HepG2 (cell line): ENCODE data around the gene EIF3J. TPM values are rescaled to one million over a fixed set of nuclear protein-coding genes. Genes with fewer than 3 reads are reported as not detected.

Experiments used
- ATAC-seq: fragments of 200-7000 bp; cut with Tn5 transposase; 3 replicates; pipeline ENCODE4 v1.9.1; 2020; ENCODE audit warnings: mild to moderate bottlenecking, moderate library complexity
- BruUV-seq: library from RNA; stranded (reverse); fragments of 400-500 nt; replicated peaks from 2 replicates; lab custom pipeline; 2021; lab: Mats Ljungman, UMichigan
- CTCF ChIA-PET: fragments of 300-600 bp; formaldehyde crosslinking; extraction: SDS; loops from one replicate; lab custom pipeline; 2021; ENCODE audit warnings: low total read pairs, inconsistent platforms, low intra/inter-chr PET ratio; lab: Yijun Ruan, JAX
- POLR2A ChIA-PET: fragments of 350-600 bp; sonication (Branson Sonifier 250); formaldehyde crosslinking; loops from one replicate; lab custom pipeline; 2020; ENCODE audit warnings: antibody characterized with exemption, inconsistent platforms; lab: Yijun Ruan, JAX
- DNase-seq: peaks from one replicate; pipeline ENCODE4 v3.0.0-alpha.2; 2015; ENCODE audit warnings: low spot score
- FAIRE-seq: peaks from 3 replicates; lab custom pipeline; 2011; peaks lifted over from hg19 to GRCh38; lab: Jason Lieb, UNC
- H2AFZ ChIP-seq: one replicate; pipeline ENCODE4 v1.6.1; 2011; ENCODE audit warnings: low read length, inconsistent platforms
- H3K27ac ChIP-seq: fragments of 300-600 bp; 3 replicates; pipeline ENCODE4 v1.8.0; 2011; ENCODE audit warnings: mixed run types, mild to moderate bottlenecking, mixed read lengths, low read length, inconsistent platforms; ENCODE audit not compliant: insufficient read depth; ENCODE audit errors: extremely low read length
- H3K27me3 ChIP-seq, 2 experiments: fragments of 200-600 bp in 1 of 2; 2 replicates in 1 of 2; 3 replicates in 1 of 2; pipeline versions ENCODE4 v1.6.0 to v1.8.0; 2011; ENCODE audit warnings: low read length in 2 of 2, mild to moderate bottlenecking in 2 of 2, moderate library complexity in 2 of 2, inconsistent platforms in 1 of 2; ENCODE audit not compliant: insufficient read depth in 2 of 2, control insufficient read depth in 1 of 2
- H3K36me3 ChIP-seq, 2 experiments: fragments of 200-600 bp in 1 of 2; replicated peaks in 1 of 2; 2 replicates in 1 of 2; 3 replicates in 1 of 2; pipeline versions ENCODE4 v1.5.1 to v1.8.0; 2011; ENCODE audit warnings: low read length in 2 of 2, inconsistent platforms in 1 of 2; ENCODE audit not compliant: insufficient read depth in 2 of 2, control insufficient read depth in 1 of 2
- H3K4me1 ChIP-seq: 2 replicates; pipeline ENCODE4 v1.5.1; 2012; ENCODE audit warnings: low read length, inconsistent platforms; ENCODE audit not compliant: insufficient read depth
- H3K4me2 ChIP-seq: 2 replicates; pipeline ENCODE4 v1.6.0; 2011; ENCODE audit warnings: low read depth, low read length, inconsistent platforms
- H3K4me3 ChIP-seq, 3 experiments: fragments of 200-600 bp in 1 of 3; sonication (generic), shearing (Covaris generic) in 1 of 3; replicated peaks in 1 of 3; 2 replicates each; pipeline ENCODE4 v1.5.1; 2011 to 2016; ENCODE audit warnings: low read length in 3 of 3, inconsistent platforms in 2 of 3, low read depth in 2 of 3, mild to moderate bottlenecking in 2 of 3, control low read depth in 1 of 3, mixed read lengths in 1 of 3; ENCODE audit not compliant: insufficient read depth in 1 of 3
- H3K79me2 ChIP-seq: one replicate; pipeline ENCODE4 v1.6.1; 2011; ENCODE audit warnings: low read length, inconsistent platforms; ENCODE audit not compliant: insufficient read depth
- H3K9ac ChIP-seq: 2 replicates; pipeline ENCODE4 v1.6.0; 2011; ENCODE audit warnings: mild to moderate bottlenecking, low read depth, low read length, inconsistent platforms; ENCODE audit not compliant: insufficient read depth
- H3K9me3 ChIP-seq: 2 replicates; pipeline ENCODE4 v1.5.1; 2012; ENCODE audit warnings: mild to moderate bottlenecking, low read length
- H4K20me1 ChIP-seq: 2 replicates; pipeline ENCODE4 v1.6.0; 2011; ENCODE audit warnings: inconsistent platforms, mild to moderate bottlenecking, low read length, moderate library complexity; ENCODE audit not compliant: insufficient read depth
- CREB1 ChIP-seq, 2 experiments: fragments of 450-650 bp in 1 of 2; IDR thresholded peaks; 2 replicates each; pipeline ENCODE4 v1.6.1; 2016 to 2017; ENCODE audit warnings: control low read depth in 1 of 2, mild to moderate bottlenecking in 1 of 2, missing compliant biosample characterization in 1 of 2, missing genetic modification characterization in 1 of 2
- HNF1B ChIP-seq: sonication (generic); formaldehyde crosslinking; IDR thresholded peaks from 2 replicates; pipeline ENCODE4 v1.5.1; 2020; ENCODE audit warnings: mild to moderate bottlenecking, moderate library complexity, missing genetic modification reagents
- RARG ChIP-seq: sonication (generic); formaldehyde crosslinking; IDR thresholded peaks from 2 replicates; pipeline ENCODE4 v1.4.0; 2020; ENCODE audit warnings: low read depth, mild to moderate bottlenecking, missing genetic modification reagents
- SAFB2 ChIP-seq: sonication (generic); formaldehyde crosslinking; IDR thresholded peaks from 2 replicates; pipeline ENCODE4 v1.5.1; 2020; ENCODE audit warnings: missing genetic modification reagents, low read depth, mild to moderate bottlenecking, borderline replicate concordance
- SETDB1 ChIP-seq: sonication (generic); formaldehyde crosslinking; IDR thresholded peaks from 2 replicates; pipeline ENCODE4 v1.5.1; 2020; ENCODE audit warnings: missing genetic modification reagents, mild to moderate bottlenecking, borderline replicate concordance
- SIX1 ChIP-seq: sonication (generic); formaldehyde crosslinking; IDR thresholded peaks from 2 replicates; pipeline ENCODE4 v1.4.0; 2020; ENCODE audit warnings: missing genetic modification reagents, borderline replicate concordance
- ZNF496 ChIP-seq: sonication (generic); formaldehyde crosslinking; IDR thresholded peaks from 2 replicates; pipeline ENCODE4 v1.8.1; 2023; ENCODE audit warnings: mild to moderate bottlenecking, moderate library complexity, missing genetic modification reagents; ENCODE audit not compliant: insufficient replicate concordance
- ZNF574 ChIP-seq: sonication (generic); formaldehyde crosslinking; IDR thresholded peaks from 2 replicates; pipeline ENCODE4 v1.4.0; 2020; ENCODE audit warnings: missing genetic modification reagents
- ZNF83 ChIP-seq: sonication (generic); formaldehyde crosslinking; IDR thresholded peaks from 2 replicates; pipeline ENCODE4 v1.4.0; 2020; ENCODE audit warnings: missing genetic modification reagents, mild to moderate bottlenecking, borderline replicate concordance
- WGBS: methylation state at CpG from one replicate; pipeline ENCODE4 v1.1.6; 2017; ENCODE audit warnings: low lambda C conversion rate; 5-methylcytosine and 5-hydroxymethylcytosine counted together
- in situ Hi-C: cut with HindIII; loops from 2 replicates; pipeline ENCODE4 v1.10.0; 2017; ENCODE audit warnings: low pct_unique_long_range_greater_than_20kb; ENCODE audit not compliant: extremely low pct_ligation_motif_present
- intact Hi-C: fragments of 100-400 bp; cut with micrococcal nuclease; formaldehyde crosslinking; loops from one replicate; pipeline ENCODE4 v1.10.0; 2022; ENCODE audit not compliant: unreplicated experiment
- polyA plus RNA-seq, 8 experiments: library from polyadenylated mRNA; depleted of rRNA in 3 of 8; stranded (reverse) in 7 of 8; unstranded in 1 of 8; fragments of >200 nt; fragmentation: Illumina TruSeq in 4 of 8; extraction: Trizol in 4 of 8; gene quantifications; 2 replicates each; pipeline versions ENCODE4 v1.2.1 to v1.2.3, GENCODE V29; 2011 to 2016; ENCODE audit warnings: low read depth in 4 of 8, missing spikeins in 1 of 8, mixed read lengths in 1 of 8; ENCODE audit not compliant: insufficient read depth in 1 of 8
- total RNA-seq, 5 experiments: library from RNA; depleted of rRNA; stranded (reverse); fragments of >200 nt; fragmentation: Illumina TruSeq; extraction: Trizol; gene quantifications; 2 replicates each; pipeline ENCODE4 v1.2.3, GENCODE V29; 2016; ENCODE audit warnings: low read depth in 1 of 5
- TF ChIP-seq, protein P1 (sequence below): sonication (generic); formaldehyde crosslinking; IDR thresholded peaks from 2 replicates; pipeline ENCODE4 v1.5.0; 2020; ENCODE audit warnings: mild to moderate bottlenecking, missing genetic modification reagents
- TF ChIP-seq, protein P2 (sequence below): IDR thresholded peaks from 2 replicates; pipeline ENCODE4 v1.6.1; 2016; ENCODE audit warnings: low read depth
- TF ChIP-seq, protein P3 (sequence below): sonication (generic); formaldehyde crosslinking; IDR thresholded peaks from 2 replicates; pipeline ENCODE4 v1.5.0; 2020; ENCODE audit warnings: missing genetic modification reagents, mild to moderate bottlenecking, borderline replicate concordance
- TF ChIP-seq, protein P4 (sequence below): sonication (generic); formaldehyde crosslinking; IDR thresholded peaks from 2 replicates; pipeline ENCODE4 v1.4.0; 2020; ENCODE audit warnings: missing genetic modification reagents

The EIF3J gene
- total and polyA plus RNA-seq, 2 of the 13 experiments (the other 11 are each of a cell fraction or from before 2014, with no cell fraction given) = 51.7 to 69.2 TPM

DNA sequence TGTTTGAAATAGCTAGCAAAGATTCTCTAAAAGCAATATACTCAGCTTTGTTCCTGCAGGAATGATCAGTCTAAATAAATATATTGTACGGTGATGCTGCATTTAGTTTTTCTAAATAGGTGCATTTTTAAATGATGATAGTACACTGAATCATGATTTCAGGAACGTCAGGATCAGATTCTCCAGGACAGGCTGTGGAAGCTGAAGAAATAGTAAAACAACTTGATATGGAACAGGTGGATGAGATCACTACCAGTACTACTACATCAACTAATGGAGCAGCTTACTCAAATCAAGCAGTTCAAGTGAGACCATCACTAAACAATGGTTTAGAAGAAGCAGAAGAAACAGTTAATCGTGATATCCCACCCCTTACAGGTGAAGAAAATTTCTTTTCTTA lies 46.3 kb upstream of the EIF3J start (continued):
- TF ChIP-seq, protein P1, sequence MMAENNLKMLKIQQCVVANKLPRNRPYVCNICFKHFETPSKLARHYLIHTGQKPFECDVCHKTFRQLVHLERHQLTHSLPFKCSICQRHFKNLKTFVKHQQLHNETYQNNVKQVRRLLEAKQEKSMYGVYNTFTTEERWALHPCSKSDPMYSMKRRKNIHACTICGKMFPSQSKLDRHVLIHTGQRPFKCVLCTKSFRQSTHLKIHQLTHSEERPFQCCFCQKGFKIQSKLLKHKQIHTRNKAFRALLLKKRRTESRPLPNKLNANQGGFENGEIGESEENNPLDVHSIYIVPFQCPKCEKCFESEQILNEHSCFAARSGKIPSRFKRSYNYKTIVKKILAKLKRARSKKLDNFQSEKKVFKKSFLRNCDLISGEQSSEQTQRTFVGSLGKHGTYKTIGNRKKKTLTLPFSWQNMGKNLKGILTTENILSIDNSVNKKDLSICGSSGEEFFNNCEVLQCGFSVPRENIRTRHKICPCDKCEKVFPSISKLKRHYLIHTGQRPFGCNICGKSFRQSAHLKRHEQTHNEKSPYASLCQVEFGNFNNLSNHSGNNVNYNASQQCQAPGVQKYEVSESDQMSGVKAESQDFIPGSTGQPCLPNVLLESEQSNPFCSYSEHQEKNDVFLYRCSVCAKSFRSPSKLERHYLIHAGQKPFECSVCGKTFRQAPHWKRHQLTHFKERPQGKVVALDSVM (CRISPR knock-in tag) = no peak
- TF ChIP-seq SIX1 (CRISPR knock-in tag) (no peak), ZNF496 (CRISPR knock-in tag) (no peak), HNF1B (CRISPR knock-in tag) (no peak)

- Histone ChIP-seq H3K27ac (no peak overlapping the region), H4K20me1 (no peaks in the 10 kb centered on the region), H3K36me3 (peaks cover 13 to 51% of the 10 kb centered on the region in 2 experiments), H3K9ac (no peak overlapping the region), H3K79me2 (no peaks in the 10 kb centered on the region), H3K9me3 (no peaks in the 10 kb centered on the region), H3K4me1 (no peaks in the 10 kb centered on the region), H3K4me2 (no peak overlapping the region), H3K27me3 (no peaks in the 10 kb centered on the region), H3K4me3 (no peak overlapping the region), H2AFZ (no peak overlapping the region)
- ChIA-PET POLR2A (no interaction called here), CTCF (no interaction called here)
- 98% methylated on average over 7 of the region's 7 CpGs for WGBS
- in situ Hi-C loops (no loop called here), intact Hi-C loops (no loop called here)
- FAIRE-seq (no peak), ATAC-seq (no peak), DNase-seq (no peak)
- no TSS peak for BruUV-seq
- TF ChIP-seq RARG (CRISPR knock-in tag) (no peak), ZNF574 (no peak), SETDB1 (CRISPR knock-in tag) (no peak), CREB1 (IDR thresholded peaks at IDR 0.05) (no peak), CREB1 (CRISPR knock-in tag; IDR thresholded peaks at IDR 0.05) (no peak), SAFB2 (CRISPR knock-in tag) (no peak), ZNF83 (CRISPR knock-in tag) (no peak)
- TF ChIP-seq, protein P2, sequence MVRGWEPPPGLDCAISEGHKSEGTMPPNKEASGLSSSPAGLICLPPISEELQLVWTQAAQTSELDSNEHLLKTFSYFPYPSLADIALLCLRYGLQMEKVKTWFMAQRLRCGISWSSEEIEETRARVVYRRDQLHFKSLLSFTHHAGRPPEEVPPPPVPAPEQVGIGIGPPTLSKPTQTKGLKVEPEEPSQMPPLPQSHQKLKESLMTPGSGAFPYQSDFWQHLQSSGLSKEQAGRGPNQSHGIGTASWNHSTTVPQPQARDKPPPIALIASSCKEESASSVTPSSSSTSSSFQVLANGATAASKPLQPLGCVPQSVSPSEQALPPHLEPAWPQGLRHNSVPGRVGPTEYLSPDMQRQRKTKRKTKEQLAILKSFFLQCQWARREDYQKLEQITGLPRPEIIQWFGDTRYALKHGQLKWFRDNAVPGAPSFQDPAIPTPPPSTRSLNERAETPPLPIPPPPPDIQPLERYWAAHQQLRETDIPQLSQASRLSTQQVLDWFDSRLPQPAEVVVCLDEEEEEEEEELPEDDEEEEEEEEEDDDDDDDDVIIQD (CRISPR knock-in tag) = no peak
- TF ChIP-seq, protein P3, sequence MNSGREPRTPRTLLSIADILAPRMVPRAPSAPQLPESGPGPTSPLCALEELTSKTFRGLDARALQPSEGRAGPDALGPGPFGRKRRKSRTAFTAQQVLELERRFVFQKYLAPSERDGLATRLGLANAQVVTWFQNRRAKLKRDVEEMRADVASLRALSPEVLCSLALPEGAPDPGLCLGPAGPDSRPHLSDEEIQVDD (CRISPR knock-in tag) = no peak
- TF ChIP-seq, protein P4, sequence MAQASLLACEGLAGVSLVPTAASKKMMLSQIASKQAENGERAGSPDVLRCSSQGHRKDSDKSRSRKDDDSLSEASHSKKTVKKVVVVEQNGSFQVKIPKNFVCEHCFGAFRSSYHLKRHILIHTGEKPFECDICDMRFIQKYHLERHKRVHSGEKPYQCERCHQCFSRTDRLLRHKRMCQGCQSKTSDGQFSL (CRISPR knock-in tag) = no peak
These were observed 44.9 kb upstream of the EIF3J start for GRCh38 chr15:44492040-44492439.
